ENCODE results near the gene SHROOM2.
"Not testable (repeated sequence)": the region's sequence is repeated elsewhere in the genome, so short reads cannot be mapped to it uniquely, and the experiment has no call there.

Gene SHROOM2

DNA sequence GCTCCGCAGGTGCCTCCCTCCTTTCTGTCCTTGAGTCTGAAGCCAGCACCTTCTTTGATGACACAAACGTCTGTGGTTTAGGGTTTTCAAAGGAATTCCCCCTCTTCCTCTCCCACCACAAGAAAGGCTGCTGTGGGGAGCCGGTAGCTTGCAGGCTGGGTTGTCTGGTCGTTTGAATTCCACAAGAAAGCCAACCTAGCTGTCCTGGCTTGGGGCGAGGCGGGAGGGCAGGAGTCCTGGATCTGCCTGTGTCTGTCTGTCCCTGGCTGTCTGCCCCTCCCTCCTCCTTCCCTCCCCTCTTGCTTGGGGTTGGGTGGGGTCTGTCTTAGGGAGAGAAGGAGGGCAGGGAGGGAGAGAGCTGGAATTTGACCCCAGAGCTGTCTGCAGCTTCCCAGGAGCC, 56.3 kb downstream of the SHROOM2 start:
- no peak for DNase-seq

DNA sequence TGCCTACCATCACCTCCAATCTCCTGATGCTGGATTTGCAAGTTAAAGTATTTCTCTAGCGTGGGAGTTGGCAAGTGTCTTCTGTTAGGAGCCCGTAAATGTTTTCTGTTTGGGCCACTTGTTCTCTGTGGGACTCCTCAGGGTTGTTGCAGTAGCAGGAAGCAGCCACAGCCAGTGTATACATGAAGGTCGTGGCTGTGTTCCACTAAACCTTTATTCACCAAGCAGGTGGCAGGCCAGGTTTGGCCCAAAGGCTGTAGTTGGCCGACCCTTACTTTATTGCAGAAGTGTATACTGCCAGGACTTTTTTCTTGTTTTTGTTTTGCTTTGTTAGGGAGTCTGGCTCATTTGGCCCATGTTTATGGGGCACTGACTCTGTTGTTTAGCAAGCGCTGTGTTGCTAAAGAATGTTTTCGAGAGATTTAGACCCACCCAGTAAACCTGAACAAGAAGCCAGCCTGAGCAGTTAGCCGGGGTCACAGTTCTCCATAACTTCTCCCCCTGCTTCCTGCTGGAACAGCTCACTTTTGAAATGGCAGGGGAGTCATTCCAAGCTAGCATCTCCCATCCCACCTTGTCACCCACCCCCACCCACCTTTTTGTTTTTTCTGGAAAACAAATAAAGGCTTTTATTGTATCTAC, 58.8 kb downstream of the SHROOM2 start:
- no peak for DNase-seq

DNA sequence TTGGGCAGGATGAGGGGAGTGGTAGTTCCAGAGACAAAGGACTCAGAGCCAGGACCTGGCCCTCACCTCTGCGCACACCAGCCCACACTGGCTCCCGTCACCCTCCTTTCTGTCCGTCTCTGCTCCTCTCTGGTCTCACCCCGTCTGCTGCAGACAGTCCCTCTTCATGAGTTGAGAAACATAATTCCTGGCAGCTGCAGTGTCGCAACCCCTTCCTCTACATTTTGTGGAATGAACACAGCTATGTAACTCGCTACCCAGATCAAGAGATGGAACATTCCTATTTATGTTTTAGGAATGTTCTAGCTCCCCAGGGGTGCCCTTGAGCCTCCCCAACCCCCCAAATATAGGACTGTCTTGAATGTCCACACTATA, 59.3 kb downstream of the SHROOM2 start:
- DNase-seq, result no peak

DNA sequence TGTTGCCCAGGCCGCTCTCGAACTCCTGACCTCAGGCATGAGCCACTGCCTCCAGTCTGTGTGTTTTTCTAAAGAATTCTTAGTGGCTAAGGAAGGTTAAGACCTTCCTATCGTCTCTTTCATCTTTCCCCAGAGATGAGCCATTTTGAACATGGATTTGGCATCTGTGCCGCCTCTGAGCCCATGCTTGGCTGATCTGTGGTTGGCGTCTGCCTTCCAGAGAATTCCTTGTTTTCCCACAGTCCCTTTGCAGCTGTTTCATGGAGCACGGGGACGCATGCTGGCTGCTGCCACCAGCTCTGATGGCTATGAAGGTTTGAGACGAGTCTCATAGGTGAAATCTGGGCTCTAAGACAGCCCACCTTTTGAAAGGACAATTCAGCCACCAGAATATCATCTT, 60.4 kb downstream of the SHROOM2 start:
- no peak for DNase-seq

DNA sequence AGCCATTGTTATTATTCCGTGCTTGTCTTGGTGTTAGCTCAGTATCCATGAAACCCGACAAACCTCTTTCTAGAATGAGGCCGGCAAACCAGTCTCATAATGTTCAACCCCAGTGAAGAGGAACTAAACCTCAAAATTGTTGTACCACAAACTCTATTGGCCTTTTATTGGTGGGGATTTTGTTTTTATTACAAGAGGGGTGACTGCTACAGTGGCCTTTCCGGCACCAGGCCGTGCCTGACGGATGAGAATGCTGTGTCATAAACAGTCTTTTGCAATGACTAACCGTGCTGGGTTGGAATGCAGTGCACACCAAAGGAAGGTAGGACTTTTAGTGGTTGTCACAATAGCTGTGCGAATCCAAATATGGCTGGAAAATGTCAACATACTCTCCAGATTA, 60.8 kb downstream of the SHROOM2 start:
- DNase-seq, result no peak

DNA sequence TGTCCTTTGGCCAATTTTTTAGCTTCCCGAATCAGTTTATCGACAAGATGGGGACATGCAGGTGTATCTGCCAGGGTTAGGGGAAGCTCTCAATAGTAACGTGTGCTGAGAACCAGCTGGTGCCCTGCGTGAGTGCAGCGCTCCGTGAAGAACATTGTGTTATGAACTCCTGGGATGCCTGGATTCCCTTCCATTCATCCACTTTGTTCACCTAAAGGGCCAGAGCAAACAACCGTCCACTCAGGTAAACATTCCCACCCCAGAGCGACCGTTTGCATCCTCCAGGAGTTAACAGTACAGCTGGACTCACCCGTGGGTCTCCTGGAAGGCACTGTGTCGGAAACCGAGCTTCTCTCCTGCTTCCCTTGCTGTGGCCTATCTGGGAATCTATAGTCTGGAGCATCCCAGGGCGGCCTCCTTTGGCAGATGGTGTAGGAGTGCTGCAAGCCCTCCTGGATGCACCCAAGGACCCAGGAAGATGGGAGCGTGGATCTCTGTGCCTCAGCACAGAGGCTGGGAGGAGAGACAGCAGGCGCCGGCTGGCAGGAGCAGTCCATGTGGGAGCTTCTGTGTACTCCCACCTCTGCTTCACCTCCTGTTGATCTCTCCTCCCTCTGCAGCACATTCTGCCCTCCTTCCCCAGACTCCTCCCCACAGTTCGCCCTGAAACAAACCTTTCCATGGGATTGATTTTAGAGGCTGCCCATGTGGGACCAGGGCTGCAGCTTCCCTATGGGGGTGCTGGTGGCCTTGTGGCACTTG, 62.7 kb downstream of the SHROOM2 start:
- no peak for DNase-seq

DNA sequence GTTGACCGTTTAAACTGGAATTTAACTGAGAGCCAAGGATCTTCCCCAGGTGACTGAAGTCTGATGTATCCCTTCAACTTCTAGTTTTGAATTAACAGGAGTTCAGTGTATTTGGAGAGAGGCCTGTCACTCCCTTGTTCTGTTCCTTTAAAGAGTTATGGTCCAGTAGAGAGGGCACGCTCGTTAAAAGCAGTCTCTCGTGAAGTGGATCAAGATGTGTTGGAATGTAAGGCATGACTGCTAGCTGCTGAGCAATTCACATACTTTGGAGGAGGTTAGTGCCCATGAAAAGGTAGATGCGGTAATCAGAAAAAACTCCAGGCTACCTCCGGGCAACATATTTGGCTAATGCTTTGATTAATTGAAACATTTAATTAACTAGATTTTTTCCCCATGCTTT, 65.7 kb downstream of the SHROOM2 start:
- DNase-seq, result no peak

DNA sequence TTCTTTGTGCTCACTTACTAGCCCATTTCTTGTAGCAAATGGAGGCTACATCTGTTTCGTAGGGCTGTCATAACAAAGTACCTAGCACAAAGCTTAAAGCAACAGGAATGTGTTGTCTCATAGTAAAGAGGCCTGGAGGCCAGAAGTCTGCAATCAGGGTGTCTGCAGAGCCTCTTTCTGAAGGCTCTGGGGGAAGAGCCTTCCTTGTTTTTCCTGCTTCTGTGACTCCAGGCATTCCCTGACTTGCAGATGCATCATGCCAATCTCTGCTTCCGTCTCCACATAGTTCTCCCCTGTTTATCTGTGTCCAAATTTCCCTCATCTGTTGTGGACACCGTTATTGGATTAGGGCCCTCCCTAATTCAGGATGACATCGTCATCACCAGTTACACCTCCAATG, 67.1 kb downstream of the SHROOM2 start:
- DNase-seq, result no peak

DNA sequence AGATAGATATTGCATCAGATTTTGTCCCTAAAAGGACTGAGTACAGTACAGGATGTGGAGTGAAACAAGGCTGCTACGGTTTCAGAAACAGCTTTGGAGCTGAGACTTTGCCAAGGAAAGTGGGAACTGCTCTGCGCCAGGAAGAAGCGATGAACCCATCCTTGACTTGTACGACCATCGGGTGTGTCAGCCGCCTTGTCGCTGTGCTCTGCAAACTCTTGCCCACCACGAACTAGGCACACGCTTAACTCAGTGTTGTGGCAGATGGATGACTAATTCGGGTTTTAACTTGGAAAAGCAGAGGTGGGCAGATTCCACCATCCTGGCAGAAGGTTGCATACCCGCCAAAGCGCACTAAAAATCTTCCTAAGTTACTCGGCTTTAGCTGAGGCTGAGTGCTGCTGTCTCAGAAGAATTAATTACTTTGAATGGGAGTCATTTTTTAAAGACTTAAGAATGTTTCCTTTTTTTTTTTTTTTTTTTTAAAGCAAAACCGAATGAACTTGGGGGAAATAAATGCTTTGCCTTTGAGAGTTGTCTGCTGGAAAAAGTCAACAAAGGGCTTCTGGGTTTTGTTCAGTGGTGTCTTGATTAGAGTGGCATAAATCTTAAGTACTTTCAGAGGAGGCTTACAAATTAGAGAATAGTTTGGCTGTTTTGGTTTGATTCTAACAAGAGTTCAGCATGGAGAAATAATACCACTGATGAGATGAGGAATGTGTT, 69.5 kb downstream of the SHROOM2 start:
- no peak for DNase-seq

DNA sequence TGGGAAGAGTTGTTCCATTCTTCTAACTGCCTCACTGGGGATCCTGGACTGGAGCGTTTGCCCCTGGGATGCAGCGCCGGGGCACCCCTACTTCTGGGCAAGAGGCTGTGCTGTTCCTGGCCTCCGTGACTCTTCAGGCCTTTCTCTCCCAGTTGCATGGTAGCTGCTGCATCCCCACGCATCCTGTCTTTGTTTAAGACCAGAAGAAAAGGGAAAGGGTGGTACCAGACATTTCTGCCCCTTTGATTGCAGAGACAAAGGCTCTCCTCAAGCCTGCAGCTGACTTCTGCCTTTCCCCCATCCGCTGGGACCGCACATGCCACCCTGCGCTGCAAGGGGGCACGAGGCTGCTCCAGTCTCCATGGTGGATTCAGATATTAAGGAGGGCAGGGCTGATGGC, 70.4 kb downstream of the SHROOM2 start:
- no peak for DNase-seq

DNA sequence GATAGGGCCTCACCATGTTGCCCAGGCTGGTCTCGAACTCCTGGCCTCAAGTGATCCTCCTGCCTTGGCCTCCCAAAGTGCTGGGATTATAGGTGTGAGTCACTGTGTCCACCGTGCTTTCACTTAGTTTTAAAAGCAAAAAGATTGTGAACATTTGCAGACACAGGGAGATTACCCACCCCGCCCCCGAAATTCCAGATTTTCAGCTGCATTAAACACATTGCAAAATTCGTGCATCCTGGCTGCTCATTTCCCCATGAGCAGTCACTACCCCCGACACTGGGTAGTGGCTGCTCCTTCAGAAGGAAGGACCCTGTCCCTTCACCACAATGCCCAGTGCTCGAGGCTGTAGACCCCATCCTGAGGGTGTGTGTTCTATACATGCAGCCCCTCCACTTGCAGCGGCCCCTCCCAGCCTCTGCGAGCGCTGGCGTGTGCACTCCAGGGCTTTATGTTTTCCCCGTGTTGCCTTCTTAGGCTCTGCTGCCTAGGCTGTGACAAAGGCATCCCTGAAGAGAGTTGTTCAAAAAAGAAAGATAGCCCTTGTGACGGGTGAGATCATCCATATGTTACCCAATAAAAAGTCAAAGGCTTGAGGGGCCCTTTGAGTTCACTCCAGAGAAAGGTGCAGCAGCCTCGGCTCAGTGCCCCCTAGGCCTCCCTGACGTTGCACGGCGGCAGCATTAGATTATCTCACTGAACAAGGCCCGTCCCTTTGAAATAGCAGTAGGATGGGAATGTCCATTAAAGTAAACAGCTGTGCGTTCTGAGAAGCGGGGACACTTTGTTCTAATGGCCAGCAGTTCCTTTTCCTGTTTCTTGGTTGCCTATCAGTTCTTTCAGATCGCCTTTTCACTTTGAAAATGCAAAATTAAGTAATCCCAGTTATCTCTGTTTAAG, 71.6 kb downstream of the SHROOM2 start:
- no peak for DNase-seq

DNA sequence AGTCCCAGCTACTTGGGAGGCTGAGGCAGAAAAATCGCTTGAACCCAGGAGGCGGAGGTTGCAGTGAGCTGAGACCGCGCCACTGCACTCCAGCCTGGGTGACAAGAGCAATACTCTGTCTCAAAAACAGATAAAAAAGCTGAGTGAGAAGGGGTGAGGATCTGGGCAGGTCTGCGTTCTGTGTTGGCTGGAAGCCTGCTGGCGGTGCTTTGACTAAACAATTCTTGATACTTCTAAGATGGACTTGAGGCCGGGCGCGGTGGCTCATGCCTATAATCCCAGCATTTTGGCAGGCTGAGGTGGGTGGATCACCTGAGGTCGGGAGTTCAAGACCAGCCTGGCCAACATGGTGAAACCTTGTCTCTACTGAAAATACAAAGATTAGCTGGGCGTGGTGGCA, 72.5 kb downstream of the SHROOM2 start:
- DNase-seq, result not testable (repeated sequence)

DNA sequence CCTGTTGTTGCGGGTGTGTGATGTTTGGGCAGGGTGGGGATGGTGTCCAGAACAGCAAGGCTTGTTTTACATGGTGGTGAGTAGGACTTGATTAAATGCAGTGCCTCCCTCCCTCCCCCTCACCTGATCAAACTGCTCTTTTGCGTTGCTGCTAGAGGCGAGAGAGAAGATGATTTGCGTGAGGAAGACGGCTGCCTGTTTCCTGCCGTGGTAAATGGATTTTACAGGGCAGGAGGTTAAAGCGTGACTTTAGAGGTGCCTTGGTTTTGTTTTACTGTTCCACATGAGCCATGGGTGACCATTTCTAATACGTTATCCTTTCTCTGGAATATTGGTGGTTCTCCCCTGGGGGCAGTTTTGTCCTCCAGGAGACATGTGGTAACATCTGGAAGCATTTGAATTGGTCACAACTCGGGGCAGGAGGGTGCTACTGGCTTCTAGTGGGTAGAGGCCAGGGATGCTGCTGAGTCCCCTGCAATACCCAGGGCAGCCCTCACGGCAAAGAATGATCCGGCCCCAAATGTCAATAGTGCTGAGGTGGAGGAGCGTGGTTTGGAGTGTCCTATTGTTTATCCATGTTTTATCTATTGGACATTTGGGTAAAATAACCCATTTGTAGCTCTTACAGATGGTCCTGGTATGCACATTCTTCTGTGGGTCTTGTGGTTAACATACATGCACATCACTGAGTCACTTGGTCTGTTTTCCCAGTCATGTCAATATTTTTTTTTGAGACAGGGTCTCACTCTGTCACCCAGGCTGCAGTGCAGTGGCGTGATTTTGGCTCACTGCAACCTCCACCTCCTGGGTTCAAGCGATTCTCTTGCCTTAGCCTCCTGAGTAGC, 73.7 kb downstream of the SHROOM2 start:
- no peak for DNase-seq

DNA sequence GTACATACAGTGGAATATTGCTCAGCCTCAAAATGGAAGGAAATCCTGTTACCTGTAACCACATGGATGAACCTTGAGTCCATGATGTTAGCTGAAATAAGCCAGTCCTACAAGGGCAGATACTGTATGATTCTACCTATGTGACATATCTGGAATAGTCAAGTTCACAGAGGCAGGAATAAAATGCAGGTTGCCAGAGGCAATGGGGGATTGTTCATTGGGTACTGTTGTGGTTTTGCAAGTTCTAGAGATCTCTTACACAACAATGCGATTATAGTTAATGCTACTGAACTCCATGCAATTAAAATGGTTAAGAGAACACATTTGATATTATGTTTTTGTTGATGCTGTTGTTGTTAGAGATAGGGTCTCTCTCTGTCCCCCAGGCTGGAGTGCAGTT, 74.6 kb downstream of the SHROOM2 start:
- DNase-seq, result no peak

DNA sequence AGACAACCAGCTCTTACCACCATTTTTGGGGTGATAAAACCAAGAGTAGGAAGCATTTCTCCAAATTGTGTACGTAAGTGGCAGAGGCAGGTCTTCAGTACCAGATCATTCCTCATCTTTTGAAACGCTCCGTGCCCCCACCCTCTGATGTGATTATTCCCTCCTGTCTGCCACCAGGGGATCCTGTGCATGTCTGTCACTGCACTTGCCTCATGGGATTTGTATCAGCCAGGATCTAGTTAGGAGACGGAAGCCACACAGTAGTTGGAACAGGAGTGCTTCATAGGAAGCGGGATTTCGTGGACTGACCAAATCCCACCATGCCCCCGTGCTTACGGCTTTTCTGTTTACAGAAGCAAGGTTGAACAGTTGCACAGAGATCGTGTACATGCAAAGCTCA, 75.5 kb downstream of the SHROOM2 start:
- DNase-seq, result no peak

DNA sequence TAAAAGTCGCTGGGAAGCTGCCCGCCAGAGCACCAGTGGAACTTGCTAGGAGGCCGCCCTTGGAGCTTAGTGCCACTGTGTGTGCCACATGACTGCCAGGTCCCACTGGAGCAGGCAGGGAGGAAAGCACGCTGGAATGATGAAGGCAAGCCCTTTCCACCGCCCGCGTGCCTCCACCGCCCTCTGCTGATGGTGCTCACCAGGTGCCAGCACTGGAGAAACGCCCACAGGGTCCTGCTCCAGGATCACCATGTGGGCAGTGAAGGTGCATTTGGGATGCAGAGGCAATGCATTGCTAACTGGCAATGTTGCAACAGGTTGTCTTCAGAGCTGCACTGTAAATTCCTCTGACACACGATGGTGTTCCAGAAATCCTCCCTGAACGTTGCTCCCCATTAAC, 76.3 kb downstream of the SHROOM2 start:
- DNase-seq, result no peak

DNA sequence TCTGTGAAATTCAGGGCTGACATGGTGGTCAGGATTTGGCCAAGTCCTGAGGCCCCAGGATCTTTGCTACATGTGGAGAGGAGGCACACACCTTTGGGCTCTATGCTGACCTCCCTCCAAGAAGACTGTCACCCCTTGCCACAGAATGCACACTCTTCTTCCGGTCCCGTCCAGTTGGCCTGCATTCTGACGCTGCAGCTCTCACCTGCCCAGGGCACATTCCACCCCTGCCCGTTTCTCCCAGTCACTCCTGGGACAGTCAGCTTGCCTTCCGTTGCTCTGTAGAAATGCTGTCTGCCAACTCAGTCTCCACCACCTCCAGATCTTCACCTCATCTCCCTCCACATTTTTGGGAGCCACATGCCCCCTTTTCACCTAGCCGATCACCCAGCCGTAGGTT, 76.7 kb downstream of the SHROOM2 start:
- DNase-seq, result no peak

DNA sequence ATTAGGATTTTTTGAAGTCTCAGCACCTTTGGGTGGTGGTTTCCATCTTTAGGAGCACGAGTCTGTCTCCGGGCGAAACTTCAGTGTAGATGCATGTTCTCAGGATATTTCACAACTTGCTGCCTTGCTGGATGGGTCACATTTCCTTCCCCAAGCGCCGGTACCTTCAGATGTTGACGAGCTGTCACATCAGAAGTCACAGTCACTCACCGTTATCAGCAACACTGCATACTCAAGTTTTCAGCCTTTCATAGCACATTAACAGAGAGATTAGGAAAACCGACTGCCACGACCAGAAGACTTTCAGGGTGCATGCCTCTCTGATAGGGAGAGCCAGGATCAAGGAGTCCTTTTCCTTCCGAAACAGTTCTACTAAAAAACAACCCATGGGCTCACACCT, 77.8 kb downstream of the SHROOM2 start:
- DNase-seq, result no peak

DNA sequence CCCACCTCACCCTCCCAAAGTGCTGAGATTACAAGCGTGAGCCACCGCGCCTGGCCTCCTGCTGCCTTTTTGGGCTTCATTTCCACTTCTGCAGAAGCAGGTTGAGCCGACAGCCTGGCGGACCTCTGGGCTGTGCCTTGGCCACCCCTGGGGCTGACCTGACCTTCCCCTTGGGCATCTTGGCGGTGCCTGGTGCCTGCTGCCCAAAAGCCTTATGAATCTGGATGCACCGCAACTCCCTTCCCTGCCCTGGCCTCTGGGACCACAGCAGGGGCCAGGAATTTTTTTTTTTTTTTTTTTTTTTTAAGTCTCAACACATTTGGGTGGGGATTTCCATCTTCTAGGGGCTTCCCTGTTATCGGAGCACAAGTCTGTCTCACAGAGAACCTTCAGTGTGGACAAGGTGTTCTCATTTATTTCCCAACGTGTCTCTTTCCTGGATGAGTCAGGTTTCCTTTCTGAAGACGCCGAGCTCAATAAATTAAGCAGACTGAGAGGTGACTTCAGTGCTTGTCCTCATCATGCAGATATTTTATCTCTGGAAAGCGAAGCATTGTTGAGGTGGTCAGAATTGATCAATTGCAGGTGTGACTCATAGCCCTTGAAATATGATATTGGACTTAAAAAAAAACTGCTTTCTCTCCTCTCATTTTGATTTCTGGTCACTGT, 79.7 kb downstream of the SHROOM2 start:
- no peak for DNase-seq

DNA sequence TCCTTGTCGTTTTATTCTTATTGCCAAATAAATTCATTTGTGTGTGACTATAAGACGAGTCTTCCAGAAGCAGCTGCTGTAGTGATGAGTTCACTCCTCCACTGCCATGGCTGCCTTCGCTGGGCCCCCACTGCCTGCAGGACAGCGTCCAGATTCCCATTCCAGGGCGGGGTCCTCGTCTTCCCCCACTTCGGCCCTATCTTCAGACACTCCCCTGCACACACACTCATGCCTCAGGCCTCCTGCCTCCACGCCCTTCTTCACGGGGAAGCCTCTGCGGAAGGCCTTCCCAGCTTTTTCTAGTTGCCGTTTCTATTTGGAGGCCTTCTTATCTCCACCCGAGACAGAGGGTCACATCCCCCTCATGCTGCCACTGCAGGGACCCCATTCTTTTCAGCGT, 80.4 kb downstream of the SHROOM2 start:
- no peak for DNase-seq

DNA sequence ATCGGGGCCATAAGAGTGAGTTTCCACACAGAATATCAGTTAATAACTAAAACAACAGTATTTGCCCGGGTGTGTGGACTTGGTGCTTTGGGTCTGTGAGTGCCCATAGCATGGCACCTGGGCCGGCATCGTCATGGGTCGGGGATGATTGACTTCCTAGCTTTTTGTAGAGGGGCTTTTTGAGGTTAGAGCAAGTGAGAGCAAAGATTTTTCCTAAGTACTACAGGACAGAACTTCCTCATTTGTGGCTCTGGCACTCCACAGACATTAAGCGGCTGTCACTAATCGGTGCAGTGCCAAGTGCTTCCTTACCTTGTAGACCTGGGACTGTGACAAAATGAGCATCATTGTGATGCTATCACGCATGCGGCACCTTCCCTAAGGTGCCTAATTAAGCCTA, 81.0 kb downstream of the SHROOM2 start:
- no peak for DNase-seq

DNA sequence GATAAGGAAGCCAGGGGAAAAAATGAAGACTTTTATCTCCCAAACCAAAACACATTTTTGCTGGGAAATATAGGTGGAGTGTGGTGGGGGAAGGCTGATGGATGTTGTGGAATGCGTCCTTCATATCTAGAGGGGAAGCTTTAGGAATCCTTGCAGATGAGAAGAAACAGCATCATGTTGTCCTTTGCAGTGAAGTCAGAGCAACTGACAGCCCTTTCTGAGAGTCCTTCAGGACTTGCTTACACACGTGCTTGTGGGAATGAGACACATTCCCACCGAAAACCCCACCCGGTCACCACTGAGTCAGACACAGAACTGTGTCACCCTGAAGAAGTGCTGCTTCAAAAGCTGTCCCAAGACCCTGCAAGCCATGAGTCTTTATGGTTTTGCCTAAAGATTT, 81.5 kb downstream of the SHROOM2 start:
- no peak for DNase-seq

All from activated CD4-positive, alpha-beta T cell treated with anti-CD3 and anti-CD28 coated beads, Interleukin-2, amount 50 U/mL, for 16 hours (primary cell).